Measurements from ENCODE around the gene MAGEA11. TPM values are rescaled to one million over a fixed set of nuclear protein-coding genes. Genes with fewer than 3 reads are reported as not detected.
"Not testable (repeated sequence)": the region's sequence is repeated elsewhere in the genome, so short reads cannot be mapped to it uniquely, and the experiment has no call there.

The MAGEA11 gene
- total and polyA plus RNA-seq, 2 of the 8 experiments (the other 6 are each of a cell fraction or from before 2014, with no cell fraction given) = not detected

GRCh38 chrX:149675554-149675953, 36.3 kb upstream of the MAGEA11 start:
- H3K4me2 ChIP-seq (ENCODE audit: insufficient read depth in 1 of 2, low read depth in 2 of 2, low read length in 2 of 2); H3K23ac ChIP-seq (ENCODE audit: insufficient read length); H3K9ac ChIP-seq (replicated peaks in 1 of 4; ENCODE audit: extremely low read depth in 1 of 4, low read depth in 3 of 4, low read length in 3 of 4); H3K27me3 ChIP-seq (replicated peaks in 1 of 4; ENCODE audit: control insufficient read depth in 3 of 4, extremely low read depth in 1 of 4, insufficient read depth in 3 of 4, low read length in 3 of 4); H4K20me1 ChIP-seq (replicated peaks in 1 of 2; ENCODE audit: control insufficient read depth in 1 of 2, insufficient read depth in 2 of 2, low read length in 2 of 2); H3K23me2 ChIP-seq (ENCODE audit: low read depth, low read length); H4K5ac ChIP-seq (ENCODE audit: insufficient read length, low read depth, low read length); H4K91ac ChIP-seq (replicated peaks; ENCODE audit: insufficient read length, low read length); H3K9me3 ChIP-seq (ENCODE audit: insufficient read depth in 2 of 2, low read depth in 1 of 2, low read length in 1 of 2); H3K79me1 ChIP-seq (ENCODE audit: low read depth, low read length); H2BK15ac ChIP-seq (ENCODE audit: low read length); H3K79me2 ChIP-seq (ENCODE audit: control insufficient read depth in 1 of 2, insufficient read depth in 2 of 2, low read length in 2 of 2); H2BK5ac ChIP-seq (ENCODE audit: low read depth, low read length); H3K56ac ChIP-seq (replicated peaks; ENCODE audit: insufficient read length, low read depth, low read length); DNase-seq (ENCODE audit: low read depth in 1 of 2, low spot score in 2 of 2); FAIRE-seq; POLR2A ChIA-PET (ENCODE audit: partially characterized antibody); CTCF ChIA-PET (ENCODE audit: partially characterized antibody); H2AFZ ChIP-seq (ENCODE audit: low read length); H3K4me3 ChIP-seq (ENCODE audit: extremely low read depth in 1 of 4, insufficient read depth in 2 of 4, low read depth in 3 of 4, low read length in 4 of 4); H3K18ac ChIP-seq (ENCODE audit: extremely low read depth, low read length); H4K8ac ChIP-seq (ENCODE audit: extremely low read depth, insufficient read depth, low read length); H3K27ac ChIP-seq (ENCODE audit: low read depth, low read length); H3K4me1 ChIP-seq (replicated peaks in 1 of 4; ENCODE audit: control insufficient read depth in 3 of 4, insufficient read depth in 4 of 4, low read length in 3 of 4); H2BK120ac ChIP-seq (replicated peaks; ENCODE audit: low read depth, low read length); H3K14ac ChIP-seq (ENCODE audit: insufficient read length); H3K36me3 ChIP-seq (ENCODE audit: control insufficient read depth in 2 of 4, insufficient read depth in 4 of 4, low read length in 3 of 4); H3K4ac ChIP-seq (replicated peaks; ENCODE audit: insufficient read length, low read depth, low read length); H2BK12ac ChIP-seq (ENCODE audit: low read depth, low read length); H2AK5ac ChIP-seq (ENCODE audit: low read depth, low read length); H2BK20ac ChIP-seq (ENCODE audit: low read length): not testable (repeated sequence)
- 25% methylated on average over 4 of the region's 8 CpGs; no CpG with 5 or more reads in 1 of the 2 experiments for WGBS, 2 experiments (ENCODE audit: extremely low coverage in 1 of 2, insufficient coverage in 1 of 2, insufficient read length in 1 of 2, insufficient replicate concordance in 2 of 2, low coverage in 1 of 2, low lambda C conversion rate in 2 of 2, missing lambda C conversion rate in 1 of 2)

DNA sequence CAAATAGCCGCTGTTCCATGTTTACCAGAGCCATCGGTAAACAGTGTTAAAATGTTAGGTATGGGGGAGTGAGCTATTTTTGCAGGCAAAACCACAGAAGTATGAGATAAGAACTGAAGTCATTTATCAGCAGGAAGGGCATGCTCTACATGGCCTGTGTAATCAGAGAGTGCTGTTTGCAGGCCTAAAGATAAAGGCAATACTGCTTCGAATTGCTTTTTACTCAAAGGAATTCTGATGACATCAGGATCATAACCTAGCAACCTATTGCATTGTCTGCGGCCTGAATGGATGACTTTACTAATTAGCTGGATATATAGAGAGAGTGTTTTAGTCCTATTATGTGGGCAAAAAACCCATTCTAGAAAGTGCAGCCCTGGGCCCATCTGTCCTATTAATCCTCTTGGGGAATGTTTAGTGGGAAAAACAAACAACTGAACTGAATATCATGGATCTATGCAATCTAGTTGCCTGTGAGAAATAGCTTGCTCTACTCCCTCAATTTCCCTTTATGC, 32.6 kb upstream of the MAGEA11 start:
- no CpG with 5 or more reads among the region's 4 CpGs for WGBS, 2 experiments (ENCODE audit: extremely low coverage in 1 of 2, insufficient coverage in 1 of 2, insufficient read length in 1 of 2, insufficient replicate concordance in 2 of 2, low coverage in 1 of 2, low lambda C conversion rate in 2 of 2, missing lambda C conversion rate in 1 of 2)
- H3K9me3 ChIP-seq (ENCODE audit: insufficient read depth in 2 of 2, low read depth in 1 of 2, low read length in 1 of 2); H2AK5ac ChIP-seq (ENCODE audit: low read depth, low read length); H4K8ac ChIP-seq (ENCODE audit: extremely low read depth, insufficient read depth, low read length); H3K79me2 ChIP-seq (ENCODE audit: control insufficient read depth in 1 of 2, insufficient read depth in 2 of 2, low read length in 2 of 2); H3K36me3 ChIP-seq (ENCODE audit: control insufficient read depth in 2 of 4, insufficient read depth in 4 of 4, low read length in 3 of 4); H4K5ac ChIP-seq (ENCODE audit: insufficient read length, low read depth, low read length); H3K18ac ChIP-seq (ENCODE audit: extremely low read depth, low read length); H3K23me2 ChIP-seq (ENCODE audit: low read depth, low read length); H4K20me1 ChIP-seq (replicated peaks in 1 of 2; ENCODE audit: control insufficient read depth in 1 of 2, insufficient read depth in 2 of 2, low read length in 2 of 2); DNase-seq (ENCODE audit: low read depth in 1 of 2, low spot score in 2 of 2); H2BK15ac ChIP-seq (ENCODE audit: low read length); H3K9ac ChIP-seq (replicated peaks in 1 of 4; ENCODE audit: extremely low read depth in 1 of 4, low read depth in 3 of 4, low read length in 3 of 4); FAIRE-seq; CTCF ChIA-PET (ENCODE audit: partially characterized antibody); H3K79me1 ChIP-seq (ENCODE audit: low read depth, low read length); H2BK12ac ChIP-seq (ENCODE audit: low read depth, low read length); H3K4me3 ChIP-seq (ENCODE audit: extremely low read depth in 1 of 4, insufficient read depth in 2 of 4, low read depth in 3 of 4, low read length in 4 of 4); H2AFZ ChIP-seq (ENCODE audit: low read length); H4K91ac ChIP-seq (replicated peaks; ENCODE audit: insufficient read length, low read length); H3K23ac ChIP-seq (ENCODE audit: insufficient read length); H2BK5ac ChIP-seq (ENCODE audit: low read depth, low read length); H3K27me3 ChIP-seq (replicated peaks in 1 of 4; ENCODE audit: control insufficient read depth in 3 of 4, extremely low read depth in 1 of 4, insufficient read depth in 3 of 4, low read length in 3 of 4); H3K27ac ChIP-seq (ENCODE audit: low read depth, low read length); H3K14ac ChIP-seq (ENCODE audit: insufficient read length); POLR2A ChIA-PET (ENCODE audit: partially characterized antibody); H3K4me2 ChIP-seq (ENCODE audit: insufficient read depth in 1 of 2, low read depth in 2 of 2, low read length in 2 of 2); H3K56ac ChIP-seq (replicated peaks; ENCODE audit: insufficient read length, low read depth, low read length); H2BK120ac ChIP-seq (replicated peaks; ENCODE audit: low read depth, low read length); H2BK20ac ChIP-seq (ENCODE audit: low read length); H3K4ac ChIP-seq (replicated peaks; ENCODE audit: insufficient read length, low read depth, low read length): not testable (repeated sequence)
- H3K4me1 ChIP-seq (replicated peaks in 1 of 4; ENCODE audit: control insufficient read depth in 3 of 4, insufficient read depth in 4 of 4, low read length in 3 of 4) = peaks cover 0 to 13% (median 6%) of the 10 kb centered on the region in 4 experiments; a peak in 4 of 7 replicates
